IMR-90 (cell line): ENCODE data around the gene MYO3B. TPM values are rescaled to one million over a fixed set of nuclear protein-coding genes. Genes with fewer than 3 reads are reported as not detected.

Source experiments
- ATAC-seq: fragments of 200-7000 bp; cut with Tn5 transposase; 2 replicates; pipeline ENCODE4 v1.9.1; 2020; ENCODE audit warnings: low read depth, mild to moderate bottlenecking, moderate library complexity
- BruUV-seq: library from RNA; stranded (reverse); fragments of 400-500 nt; replicated peaks from 2 replicates; lab custom pipeline; 2021; lab: Mats Ljungman, UMichigan
- CTCF ChIA-PET: fragments of 300-600 bp; formaldehyde crosslinking; extraction: SDS; loops from one replicate; lab custom pipeline; 2021; ENCODE audit warnings: antibody characterized with exemption; lab: Yijun Ruan, JAX
- POLR2A ChIA-PET: fragments of 300-600 bp; sonication (Branson Sonifier 250); formaldehyde crosslinking; loops from one replicate; lab custom pipeline; 2022; ENCODE audit warnings: antibody characterized with exemption; ENCODE audit not compliant: unreplicated experiment; lab: Charles Lee
- DNase-seq: peaks from one replicate; pipeline ENCODE4 v3.0.0; 2013
- H2AFZ ChIP-seq: replicated peaks from 2 replicates; pipeline ENCODE3; 2013; ENCODE audit warnings: low read length, mild to moderate bottlenecking; ENCODE audit not compliant: poor library complexity
- H2AK5ac ChIP-seq: 2 replicates; pipeline ENCODE4 v1.6.1; 2013; ENCODE audit warnings: low read depth, low read length, inconsistent platforms
- H2AK9ac ChIP-seq: replicated peaks from 2 replicates; pipeline ENCODE3; 2013; ENCODE audit warnings: mild to moderate bottlenecking, low read depth, low read length, moderate library complexity; ENCODE audit not compliant: poor library complexity
- H2BK120ac ChIP-seq: 2 replicates; pipeline ENCODE4 v1.6.1; 2013; ENCODE audit warnings: low read depth, low read length, inconsistent platforms
- H2BK15ac ChIP-seq: 3 replicates; pipeline ENCODE4 v1.6.1; 2013; ENCODE audit warnings: low read depth, low read length, inconsistent platforms
- H2BK20ac ChIP-seq: 2 replicates; pipeline ENCODE4 v1.6.1; 2013; ENCODE audit warnings: low read depth, mild to moderate bottlenecking, inconsistent platforms, low read length, moderate library complexity
- H2BK5ac ChIP-seq: 2 replicates; pipeline ENCODE4 v1.6.1; 2013; ENCODE audit warnings: mild to moderate bottlenecking, low read depth, low read length, inconsistent platforms; ENCODE audit not compliant: poor library complexity, severe bottlenecking
- H3K14ac ChIP-seq: replicated peaks from 2 replicates; pipeline ENCODE4 v1.6.1; 2013; ENCODE audit warnings: low read depth, low read length, inconsistent platforms
- H3K18ac ChIP-seq: 2 replicates; pipeline ENCODE4 v1.6.1; 2013; ENCODE audit warnings: low read depth, low read length, control low read depth
- H3K23ac ChIP-seq: 2 replicates; pipeline ENCODE4 v1.6.1; 2013; ENCODE audit warnings: low read depth, low read length, inconsistent platforms
- H3K27ac ChIP-seq: 2 replicates; pipeline ENCODE4 v1.5.1; 2013; ENCODE audit warnings: mild to moderate bottlenecking, control low read depth, low read length; ENCODE audit not compliant: insufficient read depth
- H3K27me3 ChIP-seq: 2 replicates; pipeline ENCODE4 v1.6.1; 2013; ENCODE audit warnings: low read length; ENCODE audit not compliant: control insufficient read depth, insufficient read depth
- H3K36me3 ChIP-seq: 2 replicates; pipeline ENCODE4 v1.6.1; 2013; ENCODE audit warnings: low read length, mixed read lengths; ENCODE audit not compliant: control insufficient read depth, insufficient read depth
- H3K4ac ChIP-seq: 2 replicates; pipeline ENCODE4 v1.6.1; 2013; ENCODE audit warnings: low read depth, low read length, inconsistent platforms
- H3K4me1 ChIP-seq: 2 replicates; pipeline ENCODE4 v1.6.1; 2013; ENCODE audit warnings: low read length, mixed read lengths; ENCODE audit not compliant: control insufficient read depth, insufficient read depth
- H3K4me2 ChIP-seq: 2 replicates; pipeline ENCODE4 v1.6.1; 2013; ENCODE audit warnings: low read depth, mild to moderate bottlenecking, control low read depth, low read length, moderate library complexity
- H3K4me3 ChIP-seq: 2 replicates; pipeline ENCODE4 v1.5.1; 2013; ENCODE audit warnings: low read depth, mild to moderate bottlenecking, control low read depth, low read length, moderate library complexity; ENCODE audit not compliant: insufficient read depth
- H3K56ac ChIP-seq: 2 replicates; pipeline ENCODE4 v1.6.1; 2013; ENCODE audit warnings: low read length, inconsistent platforms; ENCODE audit not compliant: insufficient read depth; ENCODE audit errors: extremely low read depth
- H3K79me1 ChIP-seq, 2 experiments: 2 replicates each; pipeline ENCODE4 v1.6.1; 2013; ENCODE audit warnings: low read length in 2 of 2, inconsistent platforms in 1 of 2, low read depth in 1 of 2
- H3K9ac ChIP-seq: 2 replicates; pipeline ENCODE4 v1.6.1; 2013; ENCODE audit warnings: low read depth, low read length, control low read depth
- H3K9me1 ChIP-seq: 2 replicates; pipeline ENCODE4 v1.6.1; 2013; ENCODE audit warnings: low read length, inconsistent platforms; ENCODE audit not compliant: insufficient read depth
- H3K9me3 ChIP-seq: 2 replicates; pipeline ENCODE4 v1.6.1; 2013; ENCODE audit warnings: low read length; ENCODE audit not compliant: control insufficient read depth, insufficient read depth
- H4K20me1 ChIP-seq: 2 replicates; pipeline ENCODE4 v1.6.1; 2013; ENCODE audit warnings: low read length, inconsistent platforms; ENCODE audit not compliant: insufficient read depth
- H4K5ac ChIP-seq: 2 replicates; pipeline ENCODE4 v1.6.1; 2013; ENCODE audit warnings: mild to moderate bottlenecking, low read depth, low read length, control low read depth
- H4K8ac ChIP-seq, 2 experiments: 2 replicates each; pipeline ENCODE4 v1.6.1; 2013; ENCODE audit warnings: low read depth in 2 of 2, low read length in 2 of 2, control low read depth in 1 of 2, inconsistent platforms in 1 of 2
- H4K91ac ChIP-seq: 2 replicates; pipeline ENCODE4 v1.6.1; 2013; ENCODE audit warnings: low read depth, low read length, inconsistent platforms; ENCODE audit not compliant: insufficient read depth
- BHLHE40 ChIP-seq: fragments of 150-350 bp; IDR thresholded peaks from 2 replicates; pipeline ENCODE4 v1.6.1; 2016; ENCODE audit warnings: mild to moderate bottlenecking, low read depth, low read length
- CEBPB ChIP-seq: IDR thresholded peaks from 2 replicates; pipeline ENCODE4 v1.6.1; 2012; ENCODE audit warnings: low read depth, low read length, improper control_type of control experiment
- CHD1 ChIP-seq: IDR thresholded peaks from 2 replicates; pipeline ENCODE4 v1.6.1; 2012; ENCODE audit warnings: low read depth, low read length, improper control_type of control experiment
- FOS ChIP-seq: fragments of 150-350 bp; IDR thresholded peaks from 2 replicates; pipeline ENCODE4 v1.6.1; 2016; ENCODE audit warnings: low read depth, low read length
- MAFK ChIP-seq: IDR thresholded peaks from 2 replicates; pipeline ENCODE4 v1.6.1; 2012; ENCODE audit warnings: low read depth, low read length, improper control_type of control experiment
- MAZ ChIP-seq: IDR thresholded peaks from 2 replicates; pipeline ENCODE4 v1.6.1; 2012; ENCODE audit warnings: low read depth, mild to moderate bottlenecking, low read length, improper control_type of control experiment, moderate library complexity, borderline replicate concordance
- MXI1 ChIP-seq: IDR thresholded peaks from 2 replicates; pipeline ENCODE4 v1.6.1; 2012; ENCODE audit warnings: low read depth, mild to moderate bottlenecking, low read length, moderate library complexity, borderline replicate concordance
- NFE2L2 ChIP-seq: fragments of 150-350 bp; IDR thresholded peaks from 2 replicates; pipeline ENCODE4 v1.6.1; 2016; ENCODE audit warnings: low read depth, mild to moderate bottlenecking, low read length
- POLR2A ChIP-seq: IDR thresholded peaks from 2 replicates; pipeline ENCODE4 v1.6.1; 2012; ENCODE audit warnings: mild to moderate bottlenecking, low read depth, low read length
- RAD21 ChIP-seq: IDR thresholded peaks from 2 replicates; pipeline ENCODE4 v1.6.1; 2012; ENCODE audit warnings: low read length, improper control_type of control experiment
- RCOR1 ChIP-seq: IDR thresholded peaks from 2 replicates; pipeline ENCODE4 v1.6.1; 2012; ENCODE audit warnings: mild to moderate bottlenecking, low read length, improper control_type of control experiment; ENCODE audit not compliant: insufficient replicate concordance
- RFX5 ChIP-seq: IDR thresholded peaks from 2 replicates; pipeline ENCODE4 v1.8.0; 2012; ENCODE audit warnings: low read depth, mild to moderate bottlenecking, low read length, moderate library complexity
- SMC3 ChIP-seq: fragments of 150-350 bp; IDR thresholded peaks from 2 replicates; pipeline ENCODE4 v1.6.1; 2016; ENCODE audit warnings: low read depth, mild to moderate bottlenecking, antibody characterized with exemption, low read length, moderate library complexity
- WGBS, 2 experiments: methylation state at CpG; one replicate each; pipeline versions ENCODE4 v1.1.5 to v1.1.7; 2013; ENCODE audit warnings: missing lambda C conversion rate in 2 of 2; ENCODE audit not compliant: insufficient read length in 1 of 2; ENCODE audit errors: extremely low coverage in 2 of 2; 5-methylcytosine and 5-hydroxymethylcytosine counted together
- dilution Hi-C: fragments of 300-500 bp; cut with HindIII; formaldehyde crosslinking; loops from one replicate; pipeline ENCODE4 v1.14.3; 2018; ENCODE audit warnings: low sequenced_read_pairs; ENCODE audit not compliant: unreplicated experiment
- in situ Hi-C: fragments of 300-500 bp; cut with MboI; formaldehyde crosslinking; loops from 3 replicates; pipeline ENCODE4 v1.14.3; 2019; ENCODE audit warnings: low sequenced_read_pairs, inconsistent platforms, mixed read lengths
- intact Hi-C: fragments of 100-400 bp; cut with micrococcal nuclease; formaldehyde crosslinking; loops from 2 replicates; pipeline ENCODE4 v1.10.0; 2022
- polyA plus RNA-seq, 3 experiments: library from polyadenylated mRNA; depleted of rRNA; stranded (reverse); fragments of >200 nt; gene quantifications; 2 replicates each; pipeline ENCODE4 v1.2.3, GENCODE V29; 2012; ENCODE audit warnings: low replicate concordance in 1 of 3
- total RNA-seq: library from RNA; depleted of rRNA; stranded (reverse); fragments of >200 nt; gene quantifications from 2 replicates; pipeline ENCODE4 v1.2.3, GENCODE V29; 2012
- TF ChIP-seq, protein P1 (sequence below): fragments of 150-350 bp; IDR thresholded peaks from 2 replicates; pipeline ENCODE4 v1.6.1; 2017; ENCODE audit warnings: mild to moderate bottlenecking, antibody characterized with exemption, low read length, low read depth
- TF ChIP-seq, protein P2 (sequence below): fragments of 150-350 bp; IDR thresholded peaks from 2 replicates; pipeline ENCODE4 v1.6.1; 2016; ENCODE audit warnings: low read depth, mild to moderate bottlenecking, low read length, moderate library complexity, borderline replicate concordance
- TF ChIP-seq, protein P3 (sequence below): conservative IDR thresholded peaks from 2 replicates; pipeline ENCODE4 v1.5.1; 2012; ENCODE audit warnings: mild to moderate bottlenecking, low read depth, low read length, improper control_type of control experiment

MYO3B gene
- total and polyA plus RNA-seq, 2 of the 4 experiments (the other 2 are of a cell fraction) = 0.02 TPM; not detected in 1

DNA sequence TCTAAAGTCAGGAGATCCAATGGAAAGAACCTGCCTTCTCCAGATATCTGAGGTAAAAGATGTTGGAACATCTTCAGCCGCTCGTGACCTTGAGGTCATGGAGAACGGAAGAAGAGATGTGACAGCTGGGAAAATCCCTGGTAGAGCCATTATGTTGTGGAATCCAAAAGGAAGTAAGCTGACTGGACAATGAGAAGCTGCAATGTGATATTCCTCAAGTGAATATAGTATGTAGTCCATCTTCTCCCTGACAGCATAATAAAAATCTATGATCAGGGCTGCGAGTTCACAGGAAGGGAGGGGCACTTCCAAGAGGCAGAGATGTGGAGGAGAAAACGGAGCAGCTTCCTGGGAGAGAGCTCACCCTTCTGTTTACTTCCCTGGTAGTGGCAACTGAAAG, 336.2 kb downstream of the MYO3B start:
- no TSS peak for BruUV-seq
- Histone ChIP-seq H3K9me1 (no peaks in the 10 kb centered on the region), H2BK15ac (no peak overlapping the region), H3K4me3 (no peak overlapping the region), H2BK20ac (no peak overlapping the region), H3K27ac (no peak overlapping the region), H3K9me3 (no peaks in the 10 kb centered on the region), H2BK120ac (no peak overlapping the region), H4K91ac (no peak overlapping the region), H3K36me3 (no peaks in the 10 kb centered on the region), H3K18ac (no peak overlapping the region), H3K79me1 (no peaks in the 10 kb centered on the region), H3K4me1 (no peaks in the 10 kb centered on the region), H4K20me1 (no peaks in the 10 kb centered on the region), H3K14ac (no peak overlapping the region), H3K27me3 (no peaks in the 10 kb centered on the region; the same call in 1 of the 2 replicates), H3K4ac (no peak overlapping the region), H4K8ac (no peak overlapping the region), H2AFZ (no peak overlapping the region), H4K5ac (no peak overlapping the region), H2BK5ac (no peak overlapping the region), H3K4me2 (no peak overlapping the region), H3K23ac (no peak overlapping the region), H3K9ac (no peak overlapping the region), H2AK9ac (no peak overlapping the region), H3K56ac (no peak overlapping the region), H2AK5ac (no peak overlapping the region)
- POLR2A ChIA-PET = no interaction called here
- TF ChIP-seq NFE2L2 (no peak), CHD1 (no peak), SMC3 (no peak), MAFK (no peak), FOS (no peak), BHLHE40 (no peak), RAD21 (no peak), RFX5 (no peak), POLR2A (no peak), MAZ (no peak), RCOR1 (no peak), CEBPB (no peak), MXI1 (no peak)
- TF ChIP-seq, protein P1, sequence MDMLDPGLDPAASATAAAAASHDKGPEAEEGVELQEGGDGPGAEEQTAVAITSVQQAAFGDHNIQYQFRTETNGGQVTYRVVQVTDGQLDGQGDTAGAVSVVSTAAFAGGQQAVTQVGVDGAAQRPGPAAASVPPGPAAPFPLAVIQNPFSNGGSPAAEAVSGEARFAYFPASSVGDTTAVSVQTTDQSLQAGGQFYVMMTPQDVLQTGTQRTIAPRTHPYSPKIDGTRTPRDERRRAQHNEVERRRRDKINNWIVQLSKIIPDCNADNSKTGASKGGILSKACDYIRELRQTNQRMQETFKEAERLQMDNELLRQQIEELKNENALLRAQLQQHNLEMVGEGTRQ = no peak
- TF ChIP-seq, protein P2, sequence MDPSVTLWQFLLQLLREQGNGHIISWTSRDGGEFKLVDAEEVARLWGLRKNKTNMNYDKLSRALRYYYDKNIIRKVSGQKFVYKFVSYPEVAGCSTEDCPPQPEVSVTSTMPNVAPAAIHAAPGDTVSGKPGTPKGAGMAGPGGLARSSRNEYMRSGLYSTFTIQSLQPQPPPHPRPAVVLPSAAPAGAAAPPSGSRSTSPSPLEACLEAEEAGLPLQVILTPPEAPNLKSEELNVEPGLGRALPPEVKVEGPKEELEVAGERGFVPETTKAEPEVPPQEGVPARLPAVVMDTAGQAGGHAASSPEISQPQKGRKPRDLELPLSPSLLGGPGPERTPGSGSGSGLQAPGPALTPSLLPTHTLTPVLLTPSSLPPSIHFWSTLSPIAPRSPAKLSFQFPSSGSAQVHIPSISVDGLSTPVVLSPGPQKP = no peak
- TF ChIP-seq, protein P3, sequence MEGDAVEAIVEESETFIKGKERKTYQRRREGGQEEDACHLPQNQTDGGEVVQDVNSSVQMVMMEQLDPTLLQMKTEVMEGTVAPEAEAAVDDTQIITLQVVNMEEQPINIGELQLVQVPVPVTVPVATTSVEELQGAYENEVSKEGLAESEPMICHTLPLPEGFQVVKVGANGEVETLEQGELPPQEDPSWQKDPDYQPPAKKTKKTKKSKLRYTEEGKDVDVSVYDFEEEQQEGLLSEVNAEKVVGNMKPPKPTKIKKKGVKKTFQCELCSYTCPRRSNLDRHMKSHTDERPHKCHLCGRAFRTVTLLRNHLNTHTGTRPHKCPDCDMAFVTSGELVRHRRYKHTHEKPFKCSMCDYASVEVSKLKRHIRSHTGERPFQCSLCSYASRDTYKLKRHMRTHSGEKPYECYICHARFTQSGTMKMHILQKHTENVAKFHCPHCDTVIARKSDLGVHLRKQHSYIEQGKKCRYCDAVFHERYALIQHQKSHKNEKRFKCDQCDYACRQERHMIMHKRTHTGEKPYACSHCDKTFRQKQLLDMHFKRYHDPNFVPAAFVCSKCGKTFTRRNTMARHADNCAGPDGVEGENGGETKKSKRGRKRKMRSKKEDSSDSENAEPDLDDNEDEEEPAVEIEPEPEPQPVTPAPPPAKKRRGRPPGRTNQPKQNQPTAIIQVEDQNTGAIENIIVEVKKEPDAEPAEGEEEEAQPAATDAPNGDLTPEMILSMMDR = no peak
- no CpG with 5 or more reads among the region's 5 CpGs for WGBS, 2 experiments
- dilution Hi-C loops (no loop called here), in situ Hi-C loops (no loop called here), intact Hi-C loops (no loop called here)
- DNase-seq = no peak
- no peak for ATAC-seq
- CTCF ChIA-PET = no interaction called here
